ENCODE data around the gene GID8.

The GID8 gene

GRCh38 chr20:62924442-62925075 is 13.4 kb upstream of the GID8 start:
- no peak overlapping the region for H2BK15ac ChIP-seq (ENCODE audit: low read depth, poor library complexity, severe bottlenecking)
- peak overlapping the region; percentile 83 for H3K4me2 ChIP-seq (ENCODE audit: low read length, poor library complexity, severe bottlenecking)
- peak overlapping the region in 1 of 2 experiments; percentile 70 for H3K4ac ChIP-seq (ENCODE audit: low read depth in 1 of 2, low read length in 2 of 2)
- peaks cover 32% of the 10 kb centered on the region for H3K4me1 ChIP-seq (ENCODE audit: control insufficient read depth, insufficient read depth, low read depth, low read length)
- H4K91ac ChIP-seq (ENCODE audit: low read length), result peak overlapping the region; percentile 9
- H4K8ac ChIP-seq (ENCODE audit: low read length), result no peak overlapping the region
- no peak overlapping the region for H2BK5ac ChIP-seq (ENCODE audit: low read depth, low read length, poor library complexity, severe bottlenecking)
- H2AFZ ChIP-seq (ENCODE audit: low read depth, low read length), result no peak overlapping the region
- H2BK12ac ChIP-seq (ENCODE audit: low read length in 2 of 2), result peak overlapping the region in 1 of 2 experiments; percentile 19
- no peaks in the 10 kb centered on the region for H3K27me3 ChIP-seq (ENCODE audit: control insufficient read depth in 1 of 2, insufficient read depth in 1 of 2, low read length in 2 of 2)
- peak overlapping the region; percentile 99 for H3K9ac ChIP-seq (ENCODE audit: low read length)
- peak overlapping the region in 1 of 2 experiments; percentile 74 for H3K14ac ChIP-seq (ENCODE audit: low read length in 2 of 2)
- H3K18ac ChIP-seq (ENCODE audit: low read depth in 1 of 2, low read length in 2 of 2), result peak overlapping the region in 1 of 2 experiments; percentile 22
- H3K36me3 ChIP-seq (ENCODE audit: control insufficient read depth in 1 of 2, insufficient read depth in 2 of 2, low read depth in 1 of 2, low read length in 2 of 2), result no peaks in the 10 kb centered on the region
- H3K23ac ChIP-seq (ENCODE audit: low read length in 2 of 2), result peak overlapping the region in 1 of 2 experiments; percentile 43
- peak; percentile 65 for DNase-seq
- no peak overlapping the region for H2BK120ac ChIP-seq (ENCODE audit: low read depth, low read length)
- H3K79me1 ChIP-seq (replicated peaks; ENCODE audit: low read length, poor library complexity, severe bottlenecking), result no peaks in the 10 kb centered on the region
- 48% methylated on average over 12 of the region's 12 CpGs for WGBS
- no peaks in the 10 kb centered on the region for H3K9me3 ChIP-seq (ENCODE audit: control insufficient read depth, low read length)
- H2AK5ac ChIP-seq (ENCODE audit: low read length, severe bottlenecking), result peak overlapping the region; percentile 64
- peak overlapping the region; percentile 41 for H3K27ac ChIP-seq (ENCODE audit: low read length, poor library complexity, severe bottlenecking)
- peak overlapping the region in 1 of 2 experiments; percentile 95 for H3K4me3 ChIP-seq (ENCODE audit: insufficient read depth in 1 of 2, low read depth in 1 of 2, low read length in 2 of 2)

GRCh38 chr20:62925076-62925419 is 12.9 kb upstream of the GID8 start:
- H3K36me3 ChIP-seq (ENCODE audit: control insufficient read depth in 1 of 2, insufficient read depth in 2 of 2, low read depth in 1 of 2, low read length in 2 of 2), result no peaks in the 10 kb centered on the region
- H3K27me3 ChIP-seq (ENCODE audit: control insufficient read depth in 1 of 2, insufficient read depth in 1 of 2, low read length in 2 of 2), result no peaks in the 10 kb centered on the region
- no peak overlapping the region for H2AFZ ChIP-seq (ENCODE audit: low read depth, low read length)
- H3K79me1 ChIP-seq (replicated peaks; ENCODE audit: low read length, poor library complexity, severe bottlenecking), result no peaks in the 10 kb centered on the region
- no peak overlapping the region for H2BK12ac ChIP-seq (ENCODE audit: low read length in 2 of 2)
- no peak overlapping the region for H3K23ac ChIP-seq (ENCODE audit: low read length in 2 of 2)
- H3K4me3 ChIP-seq (ENCODE audit: insufficient read depth in 1 of 2, low read depth in 1 of 2, low read length in 2 of 2), result peak overlapping the region in 1 of 2 experiments; percentile 95
- H3K9ac ChIP-seq (ENCODE audit: low read length), result peak overlapping the region; percentile 99
- no peak for DNase-seq
- WGBS, result 17% methylated on average over 4 of the region's 4 CpGs
- H3K4me1 ChIP-seq (ENCODE audit: control insufficient read depth, insufficient read depth, low read depth, low read length), result peaks cover 33% of the 10 kb centered on the region
- H4K91ac ChIP-seq (ENCODE audit: low read length), result no peak overlapping the region
- H2BK15ac ChIP-seq (ENCODE audit: low read depth, poor library complexity, severe bottlenecking), result no peak overlapping the region
- no peak overlapping the region for H3K4ac ChIP-seq (ENCODE audit: low read depth in 1 of 2, low read length in 2 of 2)
- no peaks in the 10 kb centered on the region for H3K9me3 ChIP-seq (ENCODE audit: control insufficient read depth, low read length)
- peak overlapping the region; percentile 78 for H3K27ac ChIP-seq (ENCODE audit: low read length, poor library complexity, severe bottlenecking)
- no peak overlapping the region for H2AK5ac ChIP-seq (ENCODE audit: low read length, severe bottlenecking)
- H3K4me2 ChIP-seq (ENCODE audit: low read length, poor library complexity, severe bottlenecking), result peak overlapping the region; percentile 83
- H4K8ac ChIP-seq (ENCODE audit: low read length), result no peak overlapping the region
- H2BK120ac ChIP-seq (ENCODE audit: low read depth, low read length), result no peak overlapping the region
- H3K18ac ChIP-seq (ENCODE audit: low read depth in 1 of 2, low read length in 2 of 2), result no peak overlapping the region
- no peak overlapping the region for H3K14ac ChIP-seq (ENCODE audit: low read length in 2 of 2)
- peak overlapping the region; percentile 48 for H2BK5ac ChIP-seq (ENCODE audit: low read depth, low read length, poor library complexity, severe bottlenecking)

GRCh38 chr20:62925420-62926228 is 12.3 kb upstream of the GID8 start:
- Histone ChIP-seq H3K4me1 (ENCODE audit: control insufficient read depth, insufficient read depth, low read depth, low read length) (peaks cover 30% of the 10 kb centered on the region), H3K4ac (ENCODE audit: low read depth in 1 of 2, low read length in 2 of 2) (peak overlapping the region; percentile 79 to 96), H3K18ac (ENCODE audit: low read depth in 1 of 2, low read length in 2 of 2) (peak overlapping the region; percentile 58 to 95), H3K23ac (ENCODE audit: low read length in 2 of 2) (peak overlapping the region; percentile 55 to 81), H3K4me2 (ENCODE audit: low read length, poor library complexity, severe bottlenecking) (peak overlapping the region; percentile 83), H3K27me3 (ENCODE audit: control insufficient read depth in 1 of 2, insufficient read depth in 1 of 2, low read length in 2 of 2) (no peaks in the 10 kb centered on the region), H2AFZ (ENCODE audit: low read depth, low read length) (peak overlapping the region; percentile 36), H3K79me1 (replicated peaks; ENCODE audit: low read length, poor library complexity, severe bottlenecking) (no peaks in the 10 kb centered on the region), H3K4me3 (ENCODE audit: insufficient read depth in 1 of 2, low read depth in 1 of 2, low read length in 2 of 2) (peak overlapping the region; percentile 92 to 95), H4K8ac (ENCODE audit: low read length) (peak overlapping the region; percentile 52), H2BK120ac (ENCODE audit: low read depth, low read length) (peak overlapping the region; percentile 29), H2BK15ac (ENCODE audit: low read depth, poor library complexity, severe bottlenecking) (no peak overlapping the region), H3K9me3 (ENCODE audit: control insufficient read depth, low read length) (no peaks in the 10 kb centered on the region), H2BK5ac (ENCODE audit: low read depth, low read length, poor library complexity, severe bottlenecking) (peak overlapping the region; percentile 84), H3K9ac (ENCODE audit: low read length) (peak overlapping the region; percentile 99), H2BK12ac (ENCODE audit: low read length in 2 of 2) (no peak overlapping the region), H2AK5ac (ENCODE audit: low read length, severe bottlenecking) (no peak overlapping the region), H3K36me3 (ENCODE audit: control insufficient read depth in 1 of 2, insufficient read depth in 2 of 2, low read depth in 1 of 2, low read length in 2 of 2) (no peaks in the 10 kb centered on the region), H3K14ac (ENCODE audit: low read length in 2 of 2) (peak overlapping the region in 1 of 2 experiments; percentile 98), H3K27ac (ENCODE audit: low read length, poor library complexity, severe bottlenecking) (peak overlapping the region; percentile 78), H4K91ac (ENCODE audit: low read length) (peak overlapping the region; percentile 94)
- DNase-seq, result peak; percentile 54
- WGBS, result 1% methylated on average over 48 of the region's 63 CpGs
